NCI-H2227 (cell line): Measurements from ENCODE around the gene FAM181A.

Experiments
- DNase-seq: peaks from one replicate; lab custom pipeline; 2025; ENCODE audit not compliant: unreplicated experiment; lab: John Stamatoyannopoulos, UW

FAM181A gene

GRCh38 chr14:93926873-93927799 lies at the start of gene FAM181A:
Gene FAM181A, plus strand, starts transcription at chr14:93927344. Its CDS starts 942 bp downstream, at chr14:93928286.
- no peak for DNase-seq

- DNase-seq = no peak
These were observed 48.9 kb upstream of the FAM181A start for GRCh38 chr14:93878212-93878611.

- DNase-seq = no peak
These were observed 48.3 kb upstream of the FAM181A start for GRCh38 chr14:93878871-93879270.

- no peak for DNase-seq
These were observed 47.7 kb upstream of the FAM181A start for GRCh38 chr14:93879362-93879983.

GRCh38 chr14:93880021-93880820 lies 46.9 kb upstream of the FAM181A start:
- DNase-seq = no peak

- no peak for DNase-seq
These were observed 42.2 kb upstream of the FAM181A start for GRCh38 chr14:93884950-93885349.

- DNase-seq = no peak
These were observed 38.1 kb upstream of the FAM181A start for GRCh38 chr14:93888995-93889394.

GRCh38 chr14:93889739-93890483 lies 37.2 kb upstream of the FAM181A start:
- DNase-seq = no peak

- no peak for DNase-seq
These were observed 35.2 kb upstream of the FAM181A start for GRCh38 chr14:93891756-93892504.

- no peak for DNase-seq
These were observed 34.7 kb upstream of the FAM181A start for GRCh38 chr14:93892505-93892839.

- DNase-seq = peak; percentile 73
These were observed 34.1 kb upstream of the FAM181A start for GRCh38 chr14:93892923-93893558.

GRCh38 chr14:93893661-93894261 lies 33.4 kb upstream of the FAM181A start:
- DNase-seq = no peak

- peak; percentile 12 for DNase-seq
These were observed 32.0 kb upstream of the FAM181A start for GRCh38 chr14:93895023-93895604.

- no peak for DNase-seq
These were observed 29.7 kb upstream of the FAM181A start for GRCh38 chr14:93897476-93897845.

- no peak for DNase-seq
These were observed 29.0 kb upstream of the FAM181A start for GRCh38 chr14:93898081-93898611.

- DNase-seq = no peak
These were observed 28.4 kb upstream of the FAM181A start for GRCh38 chr14:93898731-93899130.

GRCh38 chr14:93901813-93902212 lies 25.3 kb upstream of the FAM181A start:
- no peak for DNase-seq

GRCh38 chr14:93902619-93903307 lies 24.4 kb upstream of the FAM181A start:
- DNase-seq = no peak
